ENCODE results near the gene PPP1R14C. TPM values are rescaled to one million over a fixed set of nuclear protein-coding genes. Genes with fewer than 3 reads are reported as not detected.

PPP1R14C gene
- polyA plus RNA-seq, 3 donors: 0.11 TPM; not detected in 2

GRCh38 chr6:150202404-150202803 lies 59.6 kb downstream of the PPP1R14C start:
- no peak overlapping the region for H2AFZ ChIP-seq (ENCODE audit: insufficient read depth, low read depth, low read length, poor library complexity, severe bottlenecking)
- Mint-ChIP-seq H3K27me3 (ENCODE audit: low read depth in 3 of 3) (peaks cover 2 to 11% (median 2%) of the 10 kb centered on the region in 3 donors), H3K36me3 (no peaks in the 10 kb centered on the region), H3K4me1 (no peaks in the 10 kb centered on the region), H3K9me3 (no peaks in the 10 kb centered on the region), H3K27ac (no peak overlapping the region), H3K4me3 (no peak overlapping the region)
- no peak overlapping the region for H3K4me2 ChIP-seq (replicated peaks; ENCODE audit: extremely low read depth, low read length, poor library complexity, severe bottlenecking)
- intact Hi-C loops (cut with micrococcal nuclease): no loop called here
- no peaks in the 10 kb centered on the region for H3K9me3 ChIP-seq (replicated peaks in 1 of 2; ENCODE audit: control insufficient read depth in 1 of 2, insufficient read depth in 1 of 2, low read length in 2 of 2)
- TF ChIP-seq CTCF (IDR thresholded peaks at IDR 0.05): no peak
- no peak overlapping the region for H3K27ac ChIP-seq (ENCODE audit: low read depth in 1 of 2, low read length in 2 of 2)
- no peak overlapping the region for H3K9ac ChIP-seq (ENCODE audit: insufficient read depth, low read length, poor library complexity, severe bottlenecking)
- H4K20me1 ChIP-seq (ENCODE audit: insufficient read depth, low read length): no peaks in the 10 kb centered on the region
- no peaks in the 10 kb centered on the region for H3K36me3 ChIP-seq (replicated peaks in 1 of 2; ENCODE audit: control insufficient read depth in 1 of 2, insufficient read depth in 2 of 2, low read length in 2 of 2)
- no peak overlapping the region for H3K4me3 ChIP-seq (replicated peaks in 1 of 3; ENCODE audit: low read depth in 2 of 3, low read length in 3 of 3)
- H3K4me1 ChIP-seq (ENCODE audit: control insufficient read depth in 1 of 2, insufficient read depth in 2 of 2, low read length in 2 of 2): no peaks in the 10 kb centered on the region
- WGBS (ENCODE audit: insufficient coverage): 99% methylated on average over 7 of the region's 8 CpGs
- peaks cover 0 to 4% of the 10 kb centered on the region in 2 donors for H3K27me3 ChIP-seq (ENCODE audit: control insufficient read depth in 2 of 2, insufficient read depth in 2 of 2, low read length in 2 of 2)
- H3K79me2 ChIP-seq (ENCODE audit: insufficient read depth, low read length): no peaks in the 10 kb centered on the region
- DNase-seq: no peak

GRCh38 chr6:150202934-150203333 lies 60.1 kb downstream of the PPP1R14C start:
- H3K4me2 ChIP-seq (replicated peaks; ENCODE audit: extremely low read depth, low read length, poor library complexity, severe bottlenecking): no peak overlapping the region
- no peaks in the 10 kb centered on the region for H3K9me3 ChIP-seq (replicated peaks in 1 of 2; ENCODE audit: control insufficient read depth in 1 of 2, insufficient read depth in 1 of 2, low read length in 2 of 2)
- no peaks in the 10 kb centered on the region for H3K4me1 Mint-ChIP-seq
- H3K36me3 ChIP-seq (replicated peaks in 1 of 2; ENCODE audit: control insufficient read depth in 1 of 2, insufficient read depth in 2 of 2, low read length in 2 of 2): no peaks in the 10 kb centered on the region
- 95% methylated on average over 2 of the region's 3 CpGs for WGBS (ENCODE audit: insufficient coverage)
- H3K4me3 Mint-ChIP-seq: no peak overlapping the region
- H3K9me3 Mint-ChIP-seq: no peaks in the 10 kb centered on the region
- no peaks in the 10 kb centered on the region for H3K36me3 Mint-ChIP-seq
- H3K4me1 ChIP-seq (ENCODE audit: control insufficient read depth in 1 of 2, insufficient read depth in 2 of 2, low read length in 2 of 2): no peaks in the 10 kb centered on the region
- H4K20me1 ChIP-seq (ENCODE audit: insufficient read depth, low read length): no peaks in the 10 kb centered on the region
- H3K27ac ChIP-seq (ENCODE audit: low read depth in 1 of 2, low read length in 2 of 2): no peak overlapping the region
- no peak overlapping the region for H3K27ac Mint-ChIP-seq
- intact Hi-C loops (cut with micrococcal nuclease): no loop called here
- peaks cover 0 to 4% of the 10 kb centered on the region in 2 donors for H3K27me3 ChIP-seq (ENCODE audit: control insufficient read depth in 2 of 2, insufficient read depth in 2 of 2, low read length in 2 of 2)
- DNase-seq: no peak
- TF ChIP-seq CTCF (IDR thresholded peaks at IDR 0.05): no peak
- no peaks in the 10 kb centered on the region for H3K79me2 ChIP-seq (ENCODE audit: insufficient read depth, low read length)
- no peak overlapping the region for H3K4me3 ChIP-seq (replicated peaks in 1 of 3; ENCODE audit: low read depth in 2 of 3, low read length in 3 of 3)
- H2AFZ ChIP-seq (ENCODE audit: insufficient read depth, low read depth, low read length, poor library complexity, severe bottlenecking): no peak overlapping the region
- H3K27me3 Mint-ChIP-seq (ENCODE audit: low read depth in 3 of 3): peaks cover 2 to 11% (median 2%) of the 10 kb centered on the region in 3 donors
- no peak overlapping the region for H3K9ac ChIP-seq (ENCODE audit: insufficient read depth, low read length, poor library complexity, severe bottlenecking)
